Endothelial cell of umbilical vein (primary cell): ENCODE data around the gene BLOC1S1. TPM values are rescaled to one million over a fixed set of nuclear protein-coding genes. Genes with fewer than 3 reads are reported as not detected.

ENCODE experiments used
- BruUV-seq: library from RNA; stranded (reverse); fragments of 400-500 nt; replicated peaks from 2 replicates; lab custom pipeline; 2021; lab: Mats Ljungman, UMichigan
- CTCF ChIA-PET: fragments of 300-600, 350-600 bp; sonication (Branson Sonifier 250); formaldehyde crosslinking; loops from one replicate; lab custom pipeline; 2021; ENCODE audit warnings: antibody characterized with exemption, inconsistent platforms; lab: Charles Lee
- POLR2A ChIA-PET: fragments of 300-600, 350-600 bp; sonication (Branson Sonifier 250); formaldehyde crosslinking; loops from one replicate; lab custom pipeline; 2021; ENCODE audit warnings: antibody characterized with exemption, inconsistent platforms; lab: Charles Lee
- DNase-seq: peaks from one replicate; pipeline ENCODE4 v3.0.0-alpha.2; 2011; ENCODE audit warnings: low read depth, low spot score
- FAIRE-seq: peaks from 2 replicates; lab custom pipeline; 2011; peaks lifted over from hg19 to GRCh38; lab: Jason Lieb, UNC
- H2AFZ ChIP-seq: 2 replicates; pipeline ENCODE4 v1.6.0; 2012; ENCODE audit warnings: low read depth, low read length, control low read depth, inconsistent platforms
- H3K27ac ChIP-seq: 2 replicates; pipeline ENCODE4 v1.5.1; 2011; ENCODE audit warnings: low read depth, mild to moderate bottlenecking, control low read depth, low read length, moderate library complexity; ENCODE audit not compliant: insufficient read depth
- H3K27me3 ChIP-seq, 2 experiments: 2 replicates each; pipeline versions ENCODE4 v1.6.0 to v1.6.1; 2011; ENCODE audit warnings: low read length in 2 of 2, mixed read lengths in 1 of 2; ENCODE audit not compliant: control insufficient read depth in 2 of 2, insufficient read depth in 2 of 2
- H3K36me3 ChIP-seq, 2 experiments: 2 replicates in 1 of 2; 3 replicates in 1 of 2; pipeline ENCODE4 v1.5.1; 2011; ENCODE audit warnings: low read length in 2 of 2, mild to moderate bottlenecking in 1 of 2, moderate library complexity in 1 of 2; ENCODE audit not compliant: control insufficient read depth in 2 of 2, insufficient read depth in 2 of 2; ENCODE audit errors: extremely low read depth in 1 of 2
- H3K4me1 ChIP-seq: 3 replicates; pipeline ENCODE4 v1.5.1; 2011; ENCODE audit warnings: mild to moderate bottlenecking, low read length; ENCODE audit not compliant: control insufficient read depth, insufficient read depth; ENCODE audit errors: extremely low read depth
- H3K4me2 ChIP-seq: 2 replicates; pipeline ENCODE4 v1.6.1; 2011; ENCODE audit warnings: low read length, control low read depth, mixed read lengths; ENCODE audit not compliant: insufficient read depth
- H3K4me3 ChIP-seq, 3 experiments: fragments of 200-600 bp in 1 of 3; sonication (generic), shearing (Covaris generic) in 1 of 3; replicated peaks in 1 of 3; 2 replicates each; pipeline ENCODE4 v1.5.1; 2011 to 2016; ENCODE audit warnings: control low read depth in 3 of 3, low read length in 3 of 3, mild to moderate bottlenecking in 2 of 3, inconsistent platforms in 1 of 3, low read depth in 1 of 3, moderate library complexity in 1 of 3; ENCODE audit not compliant: insufficient read depth in 1 of 3
- H3K79me2 ChIP-seq: 2 replicates; pipeline ENCODE4 v1.6.0; 2012; ENCODE audit warnings: low read length, inconsistent platforms; ENCODE audit not compliant: control insufficient read depth, insufficient read depth
- H3K9ac ChIP-seq: replicated peaks from 2 replicates; pipeline ENCODE3; 2011; ENCODE audit warnings: low read length, control low read depth; ENCODE audit not compliant: insufficient read depth; ENCODE audit errors: extremely low read depth
- H3K9me1 ChIP-seq: replicated peaks from 3 replicates; pipeline ENCODE4 v1.6.0; 2011; ENCODE audit warnings: mild to moderate bottlenecking, low read length; ENCODE audit not compliant: control insufficient read depth, insufficient read depth; ENCODE audit errors: extremely low read depth
- H3K9me3 ChIP-seq: replicated peaks from 2 replicates; pipeline ENCODE4 v1.5.1; 2012; ENCODE audit warnings: low read length, inconsistent platforms; ENCODE audit not compliant: control insufficient read depth, insufficient read depth
- H4K20me1 ChIP-seq: replicated peaks from 2 replicates; pipeline ENCODE3; 2011; ENCODE audit warnings: mild to moderate bottlenecking, low read length; ENCODE audit not compliant: control insufficient read depth, insufficient read depth; ENCODE audit errors: extremely low read depth
- CTCF ChIP-seq, 2 donors: IDR thresholded peaks; 1 replicate in 1 of 2; 2 replicates in 1 of 2; pipeline ENCODE4 v1.5.1; 2011; ENCODE audit warnings: low read length in 2 of 2, mild to moderate bottlenecking in 2 of 2, moderate library complexity in 2 of 2, control low read depth in 1 of 2, inconsistent platforms in 1 of 2, low read depth in 1 of 2; ENCODE audit not compliant: insufficient read depth in 1 of 2; ENCODE audit errors: extremely low read depth in 1 of 2
- EZH2 ChIP-seq: IDR thresholded peaks from 2 replicates; pipeline ENCODE4 v1.6.1; 2012; ENCODE audit warnings: borderline replicate concordance, low read depth, mild to moderate bottlenecking, moderate library complexity, low read length, inconsistent platforms; ENCODE audit not compliant: severe bottlenecking
- FOS ChIP-seq: IDR thresholded peaks from 2 replicates; pipeline ENCODE4 v1.6.1; 2011; ENCODE audit warnings: mild to moderate bottlenecking, low read length, moderate library complexity, borderline replicate concordance; ENCODE audit not compliant: insufficient read depth
- GATA2 ChIP-seq: IDR thresholded peaks from 2 replicates; pipeline ENCODE4 v1.7.0; 2011; ENCODE audit warnings: low read depth, mild to moderate bottlenecking, moderate library complexity, mixed read lengths, low read length; ENCODE audit not compliant: insufficient read length, insufficient read depth
- MAX ChIP-seq: IDR thresholded peaks from 2 replicates; pipeline ENCODE4 v1.6.1; 2011; ENCODE audit not compliant: insufficient read depth, insufficient read length
- POLR2AphosphoS5 ChIP-seq: IDR thresholded peaks from 2 replicates; pipeline ENCODE4 v1.6.1; 2012; ENCODE audit warnings: low read depth, mild to moderate bottlenecking, control low read depth, low read length, moderate library complexity; ENCODE audit not compliant: insufficient read depth
- dilution Hi-C: fragments of 300-500 bp; cut with MboI; formaldehyde crosslinking; loops from one replicate; pipeline ENCODE4 v1.15.0; 2019; ENCODE audit warnings: low sequenced_read_pairs; ENCODE audit not compliant: extremely low pct_ligation_motif_present
- intact Hi-C: fragments of 100-400 bp; cut with micrococcal nuclease; formaldehyde crosslinking; loops from one replicate; pipeline ENCODE4 v1.10.0; 2022
- polyA plus RNA-seq, 4 experiments: library from polyadenylated mRNA; depleted of rRNA in 3 of 4; stranded (reverse) in 3 of 4; unstranded in 1 of 4; fragments of >200 nt; gene quantifications; 2 replicates each; pipeline versions ENCODE4 v1.2.1 to v1.2.3, GENCODE V29; 2011 to 2012; ENCODE audit warnings: missing spikeins in 1 of 4
- total RNA-seq: library from RNA; stranded (reverse); gene quantifications from 2 replicates; pipeline ENCODE4 v1.2.3, GENCODE V29; 2021

The BLOC1S1 gene
- total and polyA plus RNA-seq, 2 donors (not counting 3 experiments of a cell fraction or from before 2014, with no cell fraction given): 84.1 to 192 TPM

- Histone ChIP-seq H2AFZ (no peak overlapping the region), H3K4me3 (no peak overlapping the region), H4K20me1 (no peaks in the 10 kb centered on the region), H3K9me3 (no peaks in the 10 kb centered on the region), H3K27ac (no peak overlapping the region), H3K4me1 (no peaks in the 10 kb centered on the region), H3K9ac (no peak overlapping the region), H3K27me3 (peaks cover 0 to 5% of the 10 kb centered on the region in 2 experiments), H3K9me1 (no peaks in the 10 kb centered on the region), H3K36me3 (no peaks in the 10 kb centered on the region), H3K79me2 (no peaks in the 10 kb centered on the region), H3K4me2 (no peak overlapping the region)
- CTCF ChIA-PET: interaction anchor here (2.0 kb wide), 1 partner anchor 15 kb away, joined by 7 read pairs; no protein-coding TSS in a partner anchor
- DNase-seq: no peak
- no peak for FAIRE-seq
- no TSS peak for BruUV-seq
- intact Hi-C loops (no loop called here), dilution Hi-C loops (no loop called here)
- TF ChIP-seq GATA2 (no peak), EZH2 (no peak), CTCF (IDR thresholded peaks at IDR 0.05; ENCODE audit: extremely low read depth in 1 of 2, insufficient read depth in 1 of 2, low read depth in 1 of 2, low read length in 2 of 2) (no peak), MAX (no peak), FOS (no peak), POLR2AphosphoS5 (no peak)
- POLR2A ChIA-PET: no interaction called here
Measured at GRCh38 chr12:55671746-55672145, 44.1 kb upstream of the BLOC1S1 start.
